H1 (cell line): ENCODE data around the gene SLC2A10. TPM values are rescaled to one million over a fixed set of nuclear protein-coding genes. Genes with fewer than 3 reads are reported as not detected.

Source experiments
- CTCF ChIA-PET: fragments of 300-600 bp; sonication (Branson Sonifier 250); formaldehyde crosslinking; loops from one replicate; lab custom pipeline; 2021; ENCODE audit not compliant: partially characterized antibody; lab: Charles Lee
- POLR2A ChIA-PET: fragments of 300-600 bp; sonication (Branson Sonifier 250); formaldehyde crosslinking; loops from one replicate; lab custom pipeline; 2021; ENCODE audit warnings: inconsistent platforms; ENCODE audit not compliant: partially characterized antibody; lab: Charles Lee
- DNase-seq, 2 experiments: peaks; one replicate each; pipeline versions ENCODE4 v3.0.0 to v3.0.0-alpha.2; 2010 to 2022; ENCODE audit warnings: low spot score in 2 of 2, low read depth in 1 of 2, mixed read lengths in 1 of 2
- FAIRE-seq: peaks from 2 replicates; lab custom pipeline; 2011; peaks lifted over from hg19 to GRCh38; lab: Jason Lieb, UNC
- H2AFZ ChIP-seq: 2 replicates; pipeline ENCODE4 v1.8.1; 2012; ENCODE audit warnings: low read length, inconsistent platforms
- H2AK5ac ChIP-seq: 2 replicates; pipeline ENCODE4 v1.6.1; 2013; ENCODE audit warnings: low read depth, low read length
- H2BK120ac ChIP-seq: replicated peaks from 2 replicates; pipeline ENCODE3; 2013; ENCODE audit warnings: low read depth, low read length, inconsistent platforms
- H2BK12ac ChIP-seq: 2 replicates; pipeline ENCODE4 v1.6.1; 2013; ENCODE audit warnings: low read depth, low read length
- H2BK15ac ChIP-seq: 2 replicates; pipeline ENCODE4 v1.6.1; 2013; ENCODE audit warnings: low read length
- H2BK20ac ChIP-seq: 2 replicates; pipeline ENCODE4 v1.6.1; 2013; ENCODE audit warnings: low read length
- H2BK5ac ChIP-seq: 2 replicates; pipeline ENCODE4 v1.6.1; 2013; ENCODE audit warnings: low read depth, low read length
- H3K14ac ChIP-seq: 2 replicates; pipeline ENCODE4 v1.6.1; 2013; ENCODE audit warnings: inconsistent platforms; ENCODE audit not compliant: insufficient read length
- H3K18ac ChIP-seq: 2 replicates; pipeline ENCODE4 v1.6.1; 2013; ENCODE audit warnings: low read length; ENCODE audit errors: extremely low read depth
- H3K23ac ChIP-seq: 2 replicates; pipeline ENCODE4 v1.6.1; 2013; ENCODE audit warnings: inconsistent platforms; ENCODE audit not compliant: insufficient read length
- H3K23me2 ChIP-seq: 2 replicates; pipeline ENCODE4 v1.6.1; 2013; ENCODE audit warnings: low read depth, low read length
- H3K27ac ChIP-seq: 2 replicates; pipeline ENCODE4 v1.6.1; 2011; ENCODE audit warnings: low read depth, low read length, inconsistent platforms
- H3K27me3 ChIP-seq, 4 experiments: replicated peaks in 1 of 4; 1 replicate in 1 of 4; 2 replicates in 3 of 4; pipeline versions ENCODE4 v1.6.1 to v1.8.1; 2011 to 2013; ENCODE audit warnings: low read length in 3 of 4, mild to moderate bottlenecking in 3 of 4, inconsistent platforms in 2 of 4, mixed read lengths in 2 of 4, moderate library complexity in 1 of 4; ENCODE audit not compliant: control insufficient read depth in 3 of 4, insufficient read depth in 3 of 4; ENCODE audit errors: extremely low read depth in 1 of 4
- H3K36me3 ChIP-seq, 4 experiments: 2 replicates each; pipeline versions ENCODE4 v1.6.1 to v1.8.1; 2011 to 2013; ENCODE audit warnings: mild to moderate bottlenecking in 4 of 4, low read length in 3 of 4, moderate library complexity in 2 of 4, control low read depth in 1 of 4, inconsistent platforms in 1 of 4; ENCODE audit not compliant: insufficient read depth in 4 of 4, control insufficient read depth in 2 of 4
- H3K4ac ChIP-seq: replicated peaks from 2 replicates; pipeline ENCODE3; 2013; ENCODE audit warnings: low read length, low read depth, mixed read lengths, inconsistent platforms; ENCODE audit not compliant: insufficient read length
- H3K4me1 ChIP-seq, 4 experiments: replicated peaks in 1 of 4; 1 replicate in 1 of 4; 2 replicates in 3 of 4; pipeline versions ENCODE4 v1.6.1 to v1.8.1; 2011 to 2013; ENCODE audit warnings: low read length in 3 of 4, inconsistent platforms in 2 of 4, mixed read lengths in 1 of 4; ENCODE audit not compliant: insufficient read depth in 4 of 4, control insufficient read depth in 3 of 4
- H3K4me2 ChIP-seq, 2 experiments: 2 replicates each; pipeline versions ENCODE4 v1.6.1 to v1.8.1; 2011 to 2013; ENCODE audit warnings: low read depth in 2 of 2, low read length in 2 of 2, control low read depth in 1 of 2, inconsistent platforms in 1 of 2, mild to moderate bottlenecking in 1 of 2; ENCODE audit not compliant: insufficient read depth in 1 of 2
- H3K4me3 ChIP-seq, 4 experiments: fragments of 200-600, 300-600 bp in 1 of 4; sonication (generic), shearing (Covaris generic), sonication (Bioruptor Twin) in 1 of 4; 2 replicates each; pipeline versions ENCODE4 v1.5.1 to v1.8.1; 2011 to 2016; ENCODE audit warnings: low read length in 4 of 4, low read depth in 3 of 4, control low read depth in 2 of 4, inconsistent platforms in 2 of 4, mild to moderate bottlenecking in 2 of 4, mixed read lengths in 1 of 4, moderate library complexity in 1 of 4; ENCODE audit not compliant: insufficient read depth in 2 of 4; ENCODE audit errors: extremely low read depth in 1 of 4
- H3K56ac ChIP-seq: replicated peaks from 2 replicates; pipeline ENCODE3; 2013; ENCODE audit warnings: low read depth, mild to moderate bottlenecking, mixed read lengths, low read length, inconsistent platforms; ENCODE audit not compliant: insufficient read length
- H3K79me1 ChIP-seq: 2 replicates; pipeline ENCODE4 v1.6.1; 2013; ENCODE audit warnings: low read depth, low read length, control low read depth
- H3K79me2 ChIP-seq, 2 experiments: 2 replicates each; pipeline versions ENCODE4 v1.6.1 to v1.8.1; 2012 to 2013; ENCODE audit warnings: low read length in 2 of 2, mild to moderate bottlenecking in 2 of 2, inconsistent platforms in 1 of 2; ENCODE audit not compliant: insufficient read depth in 2 of 2, control insufficient read depth in 1 of 2
- H3K9ac ChIP-seq, 4 experiments: replicated peaks in 1 of 4; 1 replicate in 1 of 4; 2 replicates in 3 of 4; pipeline versions ENCODE4 v1.6.1 to v1.8.1; 2011 to 2013; ENCODE audit warnings: low read depth in 3 of 4, low read length in 3 of 4, control low read depth in 2 of 4, mild to moderate bottlenecking in 2 of 4, moderate library complexity in 2 of 4, inconsistent platforms in 1 of 4; ENCODE audit errors: extremely low read depth in 1 of 4
- H3K9me3 ChIP-seq, 2 experiments: 2 replicates each; pipeline versions ENCODE4 v1.6.1 to v1.8.1; 2012 to 2013; ENCODE audit warnings: mild to moderate bottlenecking in 2 of 2, moderate library complexity in 2 of 2, control low read depth in 1 of 2, inconsistent platforms in 1 of 2, low read depth in 1 of 2, low read length in 1 of 2, mixed read lengths in 1 of 2; ENCODE audit not compliant: insufficient read depth in 2 of 2
- H4K20me1 ChIP-seq, 2 experiments: replicated peaks in 1 of 2; 2 replicates each; pipeline versions ENCODE3 to v1.8.1; 2011 to 2013; ENCODE audit warnings: inconsistent platforms in 2 of 2, low read length in 2 of 2, mild to moderate bottlenecking in 1 of 2; ENCODE audit not compliant: insufficient read depth in 2 of 2, control insufficient read depth in 1 of 2
- H4K5ac ChIP-seq: 2 replicates; pipeline ENCODE4 v1.6.1; 2013; ENCODE audit warnings: low read length, low read depth, mixed read lengths, inconsistent platforms; ENCODE audit not compliant: insufficient read length
- H4K8ac ChIP-seq: 2 replicates; pipeline ENCODE4 v1.8.0; 2013; ENCODE audit warnings: mild to moderate bottlenecking, moderate library complexity, low read length, inconsistent platforms; ENCODE audit not compliant: insufficient read depth; ENCODE audit errors: extremely low read depth
- H4K91ac ChIP-seq: replicated peaks from 2 replicates; pipeline ENCODE3; 2013; ENCODE audit warnings: low read length, mixed read lengths, inconsistent platforms; ENCODE audit not compliant: insufficient read length
- CBX5 ChIP-seq: fragments of 300-800, 300-1000 bp; sonication (generic); IDR thresholded peaks from 2 replicates; pipeline ENCODE4 v1.7.1; 2016; ENCODE audit warnings: antibody characterized with exemption, low read length, low read depth
- CBX8 ChIP-seq: fragments of 300-800, 300-1000 bp; sonication (generic); IDR thresholded peaks from 2 replicates; pipeline ENCODE4 v1.7.1; 2016; ENCODE audit warnings: low read depth, low read length, borderline replicate concordance
- CHD2 ChIP-seq: IDR thresholded peaks from 2 replicates; pipeline ENCODE4 v1.6.1; 2012; ENCODE audit warnings: low read length, improper control_type of control experiment
- POLR2AphosphoS5 ChIP-seq: IDR thresholded peaks from 2 replicates; pipeline ENCODE4 v1.6.1; 2011; ENCODE audit warnings: low read depth, low read length
- SIRT6 ChIP-seq: IDR thresholded peaks from one replicate; pipeline ENCODE4 v1.7.1; 2012; ENCODE audit warnings: low read length, inconsistent platforms
- SIX5 ChIP-seq: IDR thresholded peaks from 2 replicates; pipeline ENCODE4 v1.6.1; 2011; ENCODE audit warnings: mild to moderate bottlenecking, low read depth, low read length
- SP1 ChIP-seq: IDR thresholded peaks from 2 replicates; pipeline ENCODE4 v1.6.1; 2011; ENCODE audit warnings: low read depth, low read length
- WGBS, 2 experiments: shearing (Covaris generic) in 1 of 2; methylation state at CpG; one replicate each; pipeline versions ENCODE4 v1.1.6 to v1.1.7; 2013 to 2015; ENCODE audit warnings: low lambda C conversion rate in 2 of 2, mixed read lengths in 2 of 2, inconsistent platforms in 1 of 2, low coverage in 1 of 2, missing lambda C conversion rate in 1 of 2; ENCODE audit not compliant: insufficient replicate concordance in 2 of 2, insufficient coverage in 1 of 2, insufficient read length in 1 of 2; ENCODE audit errors: extremely low coverage in 1 of 2, missing lambda C conversion rate in 1 of 2; 5-methylcytosine and 5-hydroxymethylcytosine counted together
- polyA plus RNA-seq, 7 experiments: library from polyadenylated mRNA; depleted of rRNA in 3 of 7; stranded (reverse) in 5 of 7; unstranded in 2 of 7; fragments of >200 nt in 5 of 7; fragments of 200-250 nt in 2 of 7; gene quantifications; 1 replicate in 5 of 7; 2 replicates in 1 of 7; 4 replicates in 1 of 7; pipeline versions ENCODE4 v1.2.1 to v1.2.3, GENCODE V29; 2011 to 2013; ENCODE audit warnings: missing spikeins in 2 of 7, mixed read lengths in 2 of 7
- total RNA-seq: library from RNA; stranded (reverse); fragmentation: NEBNext Ultra II Directional; extraction: Animal tissue kit (Norgen Biotek cat#: 25700); gene quantifications from 2 replicates; pipeline ENCODE4 v1.2.1, GENCODE V29; 2021

Gene SLC2A10
- total and polyA plus RNA-seq, 2 of the 8 experiments (the other 6 are each of a cell fraction or from before 2014, with no cell fraction given), result 9.0 to 9.7 TPM

DNA sequence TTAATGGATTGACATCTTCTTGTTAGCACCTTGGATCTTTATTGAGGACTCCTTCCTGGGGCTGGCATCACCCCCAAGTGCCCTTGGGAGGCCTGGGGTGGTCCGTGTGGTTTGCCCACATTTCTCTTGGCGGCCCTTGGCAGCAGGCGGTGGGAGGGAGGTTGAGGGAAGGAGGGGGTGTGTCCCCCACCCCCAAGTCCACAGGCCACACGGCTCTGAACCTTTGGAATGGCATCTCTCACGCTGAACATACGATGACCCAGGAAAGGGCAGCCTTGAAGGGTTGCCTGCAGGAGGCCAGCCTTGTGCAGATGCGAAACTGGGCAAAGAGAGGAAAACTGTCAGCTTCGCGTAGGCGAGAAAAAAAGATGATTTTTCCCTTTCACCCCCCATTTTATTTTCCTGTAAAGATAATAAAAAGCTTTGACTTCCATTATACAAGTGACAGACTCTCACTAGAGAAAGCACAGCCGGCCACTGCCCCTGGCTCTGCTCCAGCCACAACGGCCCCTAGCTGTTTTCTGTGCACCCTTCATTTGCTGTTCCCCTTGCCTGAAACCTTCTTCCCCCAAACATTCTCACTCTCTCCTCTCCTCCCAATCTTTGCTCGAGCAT is 56.2 kb downstream of the SLC2A10 start:
- H3K18ac ChIP-seq, result no peak overlapping the region
- H3K4me2 ChIP-seq, result no peak overlapping the region
- no peak overlapping the region for H3K23ac ChIP-seq
- H4K20me1 ChIP-seq, result no peaks in the 10 kb centered on the region
- no peak overlapping the region for H4K91ac ChIP-seq
- no peak overlapping the region for H2BK12ac ChIP-seq
- H2BK15ac ChIP-seq, result no peak overlapping the region
- no peak overlapping the region for H3K56ac ChIP-seq
- no peak for DNase-seq
- H3K4me3 ChIP-seq, result no peak overlapping the region
- no peaks in the 10 kb centered on the region for H3K36me3 ChIP-seq
- no peaks in the 10 kb centered on the region for H3K27me3 ChIP-seq
- H2BK20ac ChIP-seq, result 0 out of 2 replicates have a peak overlapping the region, but pooled peaks have one; percentile 19
- H3K14ac ChIP-seq, result no peak overlapping the region
- no peak overlapping the region for H2AFZ ChIP-seq
- H3K79me1 ChIP-seq, result no peaks in the 10 kb centered on the region
- TF ChIP-seq CHD2 (no peak), SIRT6 (no peak), POLR2AphosphoS5 (no peak), CBX8 (no peak), CBX5 (no peak), SIX5 (no peak), SP1 (no peak)
- WGBS, 2 experiments, result 82% methylated on average over 12 of the region's 13 CpGs; no CpG with 5 or more reads in 1 of the 2 experiments
- no peak overlapping the region for H4K5ac ChIP-seq
- no peaks in the 10 kb centered on the region for H3K79me2 ChIP-seq
- no peak overlapping the region for H2BK5ac ChIP-seq
- no peak for FAIRE-seq
- H3K23me2 ChIP-seq, result no peaks in the 10 kb centered on the region
- H3K4ac ChIP-seq, result no peak overlapping the region
- no peak overlapping the region for H3K9ac ChIP-seq
- no peaks in the 10 kb centered on the region; a peak in 1 of 7 replicates for H3K4me1 ChIP-seq
- no peaks in the 10 kb centered on the region for H3K9me3 ChIP-seq
- H4K8ac ChIP-seq, result peak overlapping the region; percentile 59; the same call in 1 of the 2 replicates
- no peak overlapping the region for H3K27ac ChIP-seq
- CTCF ChIA-PET, result interaction anchor here (0.9 to 4.0 kb wide), 9 partner anchors 8 to 286 kb away, joined by 3 to 21 read pairs (median 4); no protein-coding TSS in a partner anchor
- H2AK5ac ChIP-seq, result no peak overlapping the region
- H2BK120ac ChIP-seq, result no peak overlapping the region
- POLR2A ChIA-PET, result no interaction called here
